Activated CD8-positive, alpha-beta memory T cell treated with anti-CD3 and anti-CD28 coated beads for 48 hours (primary cell): Measurements from ENCODE around the gene LMF1.
"Not testable (repeated sequence)": the region's sequence is repeated elsewhere in the genome, so short reads cannot be mapped to it uniquely, and the experiment has no call there.

Experiments
- DNase-seq, 3 experiments: peaks; one replicate each; pipeline ENCODE4 v3.0.0-alpha.2; 2020; ENCODE audit warnings: low read depth in 2 of 3, low spot score in 2 of 3

The LMF1 gene

DNA sequence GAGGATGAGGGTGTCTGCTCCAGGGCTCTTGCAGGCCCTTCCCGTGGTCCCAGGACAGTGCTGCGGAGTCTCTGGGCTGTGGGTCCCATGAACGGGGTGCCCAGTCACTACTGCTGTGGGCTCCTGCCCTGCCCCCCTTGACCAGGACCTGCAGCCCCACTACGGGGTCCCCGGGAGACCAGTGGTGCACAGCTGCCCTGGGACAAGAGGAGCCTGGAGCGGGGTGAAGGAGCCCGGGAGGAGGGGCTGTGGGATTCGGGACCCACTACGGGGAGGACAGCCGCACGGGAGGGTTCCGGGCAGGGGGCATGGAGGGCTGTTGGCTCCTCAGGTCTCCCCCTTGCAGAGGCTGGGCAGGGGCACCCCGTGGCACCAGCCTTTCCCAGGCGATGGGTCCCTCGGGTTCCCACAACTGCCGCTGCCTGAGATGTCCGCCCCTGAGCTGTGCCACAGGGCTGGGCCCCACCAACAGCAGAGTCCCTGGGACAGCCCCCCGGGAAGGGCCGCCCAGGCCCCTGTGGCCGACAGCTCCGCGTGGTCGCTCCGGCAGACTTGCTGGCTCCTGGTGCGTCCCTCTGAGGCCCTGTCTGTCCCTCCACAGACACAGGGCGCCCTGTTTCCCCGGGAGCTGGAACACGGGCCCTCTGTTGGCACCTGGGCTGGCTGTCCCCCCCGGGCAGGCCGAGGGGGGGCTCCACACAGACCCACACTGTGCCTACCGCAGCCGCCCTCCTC is 118.2 kb downstream of the LMF1 start:
- no peak for DNase-seq

GRCh38 chr16:851871-852270 is 118.9 kb downstream of the LMF1 start:
- no peak for DNase-seq

GRCh38 chr16:851209-851810 is 119.5 kb downstream of the LMF1 start:
- no peak for DNase-seq

GRCh38 chr16:850668-851067 is 120.1 kb downstream of the LMF1 start:
- no peak for DNase-seq

DNA sequence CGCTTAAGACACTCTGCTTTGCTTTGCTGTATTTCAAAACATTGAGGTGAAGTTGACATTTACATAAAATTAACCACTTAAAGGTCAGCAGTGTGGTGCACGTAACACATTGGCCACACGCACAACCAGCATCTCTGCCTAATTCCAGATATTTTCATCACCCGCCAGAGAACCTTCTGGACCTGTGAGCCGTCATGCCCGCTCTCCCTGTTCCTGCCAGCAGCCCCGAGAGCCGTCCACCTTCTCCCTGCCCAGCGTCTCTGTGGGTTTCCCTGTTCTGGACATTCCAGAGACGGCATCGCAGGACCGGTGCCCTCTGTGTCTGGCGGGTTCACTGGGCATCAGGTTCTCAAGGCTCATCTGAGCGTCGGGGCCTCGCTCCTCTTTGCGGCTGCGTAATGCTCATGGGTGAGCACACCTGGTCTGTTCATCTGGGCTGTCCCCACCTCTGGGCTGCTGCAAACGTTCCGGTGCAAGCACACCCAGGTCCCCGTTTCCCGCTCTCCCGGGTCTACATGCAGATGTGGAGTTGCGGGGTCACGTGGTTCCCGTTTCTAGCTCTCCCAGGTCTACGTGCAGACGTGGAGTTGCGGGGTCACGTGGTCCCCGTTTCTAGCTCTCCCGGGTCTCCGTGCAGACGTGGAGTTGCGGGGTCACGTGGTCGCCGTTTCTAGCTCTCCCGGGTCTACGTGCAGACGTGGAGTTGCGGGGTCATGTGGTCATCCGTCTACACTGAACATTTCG is 122.1 kb downstream of the LMF1 start:
- DNase-seq = no peak

GRCh38 chr16:847681-848445 is 122.9 kb downstream of the LMF1 start:
- no peak for DNase-seq

DNA sequence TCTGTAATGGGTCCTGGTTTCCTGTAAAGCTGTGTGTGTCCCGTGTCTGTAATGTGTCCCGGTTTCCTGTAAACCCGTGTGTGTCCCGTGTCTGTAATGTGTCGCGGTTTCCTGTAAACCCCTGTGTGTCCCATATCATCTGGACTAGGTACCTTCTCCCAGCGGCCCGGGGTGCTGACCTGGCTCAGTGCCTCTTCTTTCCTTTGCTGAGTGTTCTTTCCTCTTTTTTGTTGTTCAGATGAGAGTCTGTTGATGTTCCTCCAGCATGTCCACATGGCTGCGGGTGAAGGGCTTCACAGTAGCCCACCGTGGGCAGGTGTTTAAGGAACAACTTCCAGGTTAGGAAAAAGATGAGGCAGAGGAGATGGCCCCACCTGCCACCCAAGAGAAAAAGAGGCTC is 123.6 kb downstream of the LMF1 start:
- no peak for DNase-seq

DNA sequence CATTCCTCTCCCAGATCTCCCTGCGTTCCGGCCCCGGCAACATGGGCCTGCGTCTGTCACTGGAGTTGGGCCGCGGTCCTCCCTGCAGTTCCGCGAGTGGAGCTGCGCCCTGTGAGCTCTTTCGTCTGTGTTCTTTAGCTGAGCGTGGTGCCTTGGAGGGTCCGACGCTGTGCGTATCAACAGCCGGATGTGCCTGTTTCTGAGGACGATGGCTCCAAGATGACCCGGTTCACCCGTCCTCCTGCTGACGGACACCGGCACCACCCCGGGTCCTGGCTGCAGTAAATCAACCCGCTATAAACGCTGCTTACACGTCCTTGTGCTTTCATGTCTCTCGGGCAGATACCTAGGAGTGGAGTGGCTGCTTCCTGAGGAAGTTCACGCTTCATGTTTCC is 125.4 kb downstream of the LMF1 start:
- no peak for DNase-seq

- no peak for DNase-seq
Measured at GRCh38 chr16:844638-845350, 126.0 kb downstream of the LMF1 start.

GRCh38 chr16:843771-844170 is 127.0 kb downstream of the LMF1 start:
- DNase-seq = no peak

DNA sequence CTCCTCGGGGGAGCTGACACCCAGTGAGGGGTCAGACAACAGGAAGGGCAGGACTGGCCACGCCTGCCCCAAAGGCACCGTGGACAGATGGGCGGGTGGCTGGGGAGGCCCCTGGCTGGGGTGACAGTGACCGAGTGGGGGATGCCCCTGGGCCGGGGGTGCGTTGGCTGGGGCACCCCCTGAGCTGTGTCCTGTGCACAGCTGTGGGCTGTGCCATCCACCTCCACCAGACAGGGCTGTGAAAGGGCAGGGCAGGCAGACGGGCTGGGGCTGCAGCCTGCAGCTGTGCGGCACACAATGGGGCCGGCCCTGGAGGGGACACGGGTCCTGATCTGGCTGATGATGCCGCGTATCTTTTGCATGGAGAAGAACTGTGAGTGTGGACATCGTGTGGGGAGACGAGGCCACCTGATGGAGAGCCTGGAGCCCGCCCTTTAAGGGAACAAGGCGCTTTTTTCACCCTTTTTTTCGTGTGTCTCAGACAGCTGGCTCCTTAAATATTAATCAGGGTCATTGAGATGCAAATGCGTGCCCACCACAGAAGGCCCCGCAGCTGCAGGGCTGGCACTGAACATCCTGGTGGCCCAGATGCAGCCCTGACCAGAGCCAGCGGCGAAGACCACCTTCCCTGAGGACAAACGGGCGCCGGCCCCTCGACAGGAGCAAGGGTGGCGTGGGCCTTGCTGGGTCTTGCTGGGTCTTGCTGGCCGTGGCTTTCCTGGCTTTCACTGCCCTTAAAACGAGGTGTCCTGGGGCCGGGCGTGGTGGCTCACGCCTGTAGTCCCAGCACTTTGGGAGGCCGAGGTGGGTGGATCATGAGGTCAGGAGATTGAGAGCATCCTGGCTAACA is 127.8 kb downstream of the LMF1 start:
- DNase-seq = no peak

GRCh38 chr16:842061-842476 is 128.7 kb downstream of the LMF1 start:
- DNase-seq = no peak

GRCh38 chr16:841455-842060 is 129.2 kb downstream of the LMF1 start:
- DNase-seq = no peak

DNA sequence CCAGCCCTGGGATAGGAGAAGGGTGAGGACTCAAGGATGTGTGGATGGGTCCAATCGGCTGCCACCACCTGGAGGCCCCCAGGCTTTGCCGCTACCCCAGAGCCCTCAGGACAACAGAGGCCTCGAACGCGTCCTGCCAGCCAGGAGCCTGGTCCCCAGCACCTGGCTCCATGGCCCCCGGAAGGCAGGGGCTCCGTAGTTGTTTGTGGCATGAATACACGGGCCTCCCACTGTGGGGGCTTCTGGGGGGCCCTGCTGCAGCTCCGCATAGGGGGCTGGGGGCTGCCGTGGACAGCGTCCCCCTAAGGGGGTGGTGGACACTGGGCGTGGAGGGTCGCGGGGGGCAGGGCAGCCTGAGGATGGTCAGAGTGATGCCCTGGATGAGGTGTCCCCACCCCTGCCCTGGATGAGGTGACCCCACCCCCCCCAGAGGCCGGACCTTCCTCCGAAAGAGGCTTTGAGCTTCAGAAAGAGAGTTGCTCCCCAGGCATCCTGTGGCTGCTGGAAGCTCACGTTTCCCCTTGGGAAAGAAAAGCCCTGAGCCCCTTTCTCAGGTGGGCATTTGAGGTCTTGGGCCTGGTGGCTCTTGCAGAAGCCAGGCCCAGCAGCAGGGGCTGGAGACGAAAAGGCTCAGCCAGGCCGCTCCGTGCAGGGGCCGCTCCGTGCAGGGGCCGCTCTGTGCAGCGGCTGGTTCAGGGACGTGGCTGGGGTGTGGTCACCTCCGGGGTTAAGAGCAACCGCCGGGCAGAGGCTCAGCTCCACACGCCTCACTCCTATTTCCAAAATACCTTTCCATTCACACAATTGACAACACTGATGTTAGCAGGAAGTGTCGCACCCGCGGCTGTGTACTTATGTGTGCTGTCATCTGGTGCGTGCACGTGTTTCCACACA is 130.0 kb downstream of the LMF1 start:
- DNase-seq = no peak

DNA sequence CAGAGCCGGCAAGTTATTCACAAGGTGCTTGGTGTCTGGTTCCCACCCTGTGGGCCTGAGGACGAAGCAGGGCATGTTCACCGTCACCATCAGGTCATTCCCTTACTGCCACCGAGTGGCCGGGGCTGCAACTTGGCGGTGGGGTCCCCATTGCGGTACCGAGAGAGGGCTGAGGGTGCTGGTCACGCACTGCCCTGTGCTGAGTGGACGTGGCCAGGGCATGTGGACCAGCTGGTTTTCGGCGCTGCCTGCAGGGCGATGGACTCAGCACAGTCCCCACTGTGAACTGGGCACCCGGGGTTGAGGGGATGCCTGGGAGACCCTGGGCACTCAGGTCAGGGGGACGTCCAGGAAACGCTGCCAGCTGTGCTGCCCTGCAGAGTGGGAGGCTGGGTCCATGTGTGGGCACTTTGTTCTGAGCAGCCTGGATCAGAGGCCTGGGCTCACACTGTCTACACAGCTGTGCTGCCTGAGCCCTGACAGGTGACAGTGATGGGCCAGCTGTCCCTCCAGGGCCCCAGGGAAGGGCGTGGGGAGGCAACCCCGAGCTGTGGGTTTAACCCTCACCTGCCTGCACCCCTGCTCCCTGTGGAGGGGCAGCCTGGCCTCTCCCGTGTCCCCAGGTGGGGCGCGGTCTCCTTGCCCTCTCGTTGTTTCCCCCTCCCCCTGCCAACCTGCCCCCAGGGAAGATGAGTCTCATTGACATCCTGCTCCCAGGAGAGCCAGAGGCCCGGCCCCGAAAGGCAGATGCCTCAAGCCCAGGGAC is 131.0 kb downstream of the LMF1 start:
- DNase-seq = no peak

GRCh38 chr16:838741-839140 is 132.0 kb downstream of the LMF1 start:
- DNase-seq = no peak

DNA sequence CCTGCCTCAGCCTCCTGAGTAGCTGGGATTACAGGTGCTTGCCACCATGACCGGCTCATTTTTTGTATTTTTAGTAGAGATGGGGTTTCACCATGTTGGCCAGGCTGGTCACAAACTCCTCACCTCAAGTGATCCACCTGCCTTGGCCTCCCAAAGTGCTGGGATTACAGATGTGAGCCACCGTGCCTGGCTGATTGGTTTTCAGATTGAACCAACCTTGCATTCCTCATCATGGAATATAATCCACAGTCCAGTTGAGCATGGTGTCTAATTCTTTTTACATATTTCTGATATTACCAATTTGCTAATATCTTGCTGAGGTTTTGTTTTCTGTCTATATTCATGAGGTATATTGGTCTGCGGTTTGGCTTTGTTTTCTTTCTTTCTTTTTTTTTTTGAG is 134.0 kb downstream of the LMF1 start:
- not testable (repeated sequence) for DNase-seq

DNA sequence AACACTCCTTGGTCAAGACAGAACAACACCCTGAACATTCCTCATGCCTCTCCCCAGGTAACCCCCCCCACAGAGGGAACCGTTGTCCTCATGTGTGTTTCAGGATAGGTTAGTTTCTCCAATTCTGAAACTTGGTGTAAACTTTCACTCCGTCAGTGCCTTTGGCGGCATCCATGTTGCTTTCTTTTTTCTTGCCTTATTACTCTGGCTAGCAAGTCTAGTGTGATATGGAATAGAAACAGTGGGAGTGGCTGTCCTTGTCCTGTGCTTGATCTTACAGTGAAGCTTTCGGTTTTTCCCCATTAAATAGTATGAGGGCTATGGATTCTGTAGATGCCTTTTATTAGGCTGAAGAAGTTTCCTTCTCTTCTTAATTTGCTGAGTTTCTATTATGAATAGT is 134.6 kb downstream of the LMF1 start:
- DNase-seq = no peak
